Activated CD8-positive, alpha-beta memory T cell treated with anti-CD3 and anti-CD28 coated beads for 36 hours (primary cell): ENCODE results near the gene EML4. TPM values are rescaled to one million over a fixed set of nuclear protein-coding genes. Genes with fewer than 3 reads are reported as not detected.
"Not testable (repeated sequence)": the region's sequence is repeated elsewhere in the genome, so short reads cannot be mapped to it uniquely, and the experiment has no call there.

Source experiments
- CTCF ChIA-PET: fragments of 350-600 bp; sonication (Branson Sonifier 250); formaldehyde crosslinking; loops from one replicate; lab custom pipeline; 2021; ENCODE audit warnings: antibody characterized with exemption; lab: Charles Lee
- POLR2A ChIA-PET: fragments of 350-600 bp; sonication (Branson Sonifier 250); formaldehyde crosslinking; loops from one replicate; lab custom pipeline; 2021; ENCODE audit warnings: antibody characterized with exemption; lab: Charles Lee
- total RNA-seq, 2 experiments: library from RNA; stranded (reverse); gene quantifications; one replicate each; pipeline ENCODE4 v1.2.3, GENCODE V29; 2021

EML4 gene
- total RNA-seq, 2 experiments from 2014 or later, result 56.8 to 58.9 TPM

DNA sequence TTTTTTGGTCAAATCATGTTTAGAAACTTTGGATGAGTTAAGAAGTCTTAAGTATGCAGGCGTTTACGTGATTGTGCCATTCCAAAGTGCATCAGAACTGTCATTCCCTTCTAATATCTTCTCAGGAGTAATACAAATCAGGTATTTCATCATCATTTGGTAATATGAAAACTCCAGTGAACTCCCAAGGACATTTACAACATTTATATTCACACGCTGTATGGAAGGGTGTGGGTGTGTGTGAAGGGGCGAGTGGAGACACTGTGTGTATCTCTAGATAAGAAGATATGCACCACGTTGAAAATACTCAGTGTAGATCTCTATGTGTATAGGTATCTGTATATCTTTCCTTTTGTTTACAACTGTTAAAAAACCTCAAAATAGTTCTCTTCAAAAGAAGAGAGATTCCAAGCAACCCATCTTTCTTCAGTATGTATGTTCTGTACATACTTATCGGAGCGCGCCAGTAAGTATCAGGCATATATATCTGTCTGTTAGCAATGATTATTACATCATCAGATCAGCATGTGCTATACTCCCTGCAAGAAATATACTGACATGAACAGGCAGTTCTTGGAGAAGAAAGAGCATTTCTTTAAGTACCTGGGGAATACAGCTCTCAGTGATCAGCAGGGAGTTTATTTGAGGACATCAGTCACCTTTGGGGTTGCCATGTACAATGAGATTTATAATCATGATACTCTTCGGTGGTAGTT lies 162.6 kb downstream of the EML4 start:
- ChIA-PET POLR2A (no interaction called here), CTCF (no interaction called here)

DNA sequence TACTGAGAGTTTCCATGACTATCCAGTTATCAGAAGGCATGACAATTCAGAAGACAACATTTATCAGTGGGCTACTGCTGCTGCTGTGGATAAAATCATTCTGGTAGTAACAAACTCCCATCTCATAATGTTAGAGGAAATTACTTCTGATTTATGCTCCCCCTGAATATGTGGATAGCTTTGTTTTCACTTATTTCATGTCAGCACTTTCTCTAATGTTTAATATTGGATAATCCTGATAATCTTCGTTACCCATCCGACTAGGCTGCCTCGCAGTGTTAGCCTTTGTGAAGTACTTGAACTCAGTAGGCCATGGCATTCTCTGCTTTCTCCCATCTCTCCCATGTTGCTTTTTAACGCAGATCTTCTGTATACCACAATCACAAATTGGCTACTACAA lies 163.4 kb downstream of the EML4 start:
- ChIA-PET POLR2A (no interaction called here), CTCF (no interaction called here)

DNA sequence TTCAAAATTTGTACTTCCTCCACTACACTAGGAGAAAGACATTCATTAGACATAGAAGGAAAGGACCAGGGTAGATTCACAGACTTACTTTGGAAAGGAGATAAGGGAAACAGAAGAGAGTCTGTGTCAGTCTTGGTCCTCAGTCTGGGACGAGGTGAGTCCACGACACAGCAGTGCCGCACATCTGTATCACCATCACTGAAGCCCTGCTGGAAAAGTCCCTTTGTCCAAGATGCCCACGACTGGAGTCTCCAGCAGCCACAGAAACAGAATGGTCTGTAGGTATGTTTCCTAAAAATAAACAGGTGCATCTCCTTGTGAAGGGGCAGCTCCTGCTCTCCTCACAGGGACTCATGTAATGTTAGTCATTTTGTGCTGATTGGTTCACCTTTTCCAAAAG lies 164.4 kb downstream of the EML4 start:
- ChIA-PET POLR2A (no interaction called here), CTCF (no interaction called here)

DNA sequence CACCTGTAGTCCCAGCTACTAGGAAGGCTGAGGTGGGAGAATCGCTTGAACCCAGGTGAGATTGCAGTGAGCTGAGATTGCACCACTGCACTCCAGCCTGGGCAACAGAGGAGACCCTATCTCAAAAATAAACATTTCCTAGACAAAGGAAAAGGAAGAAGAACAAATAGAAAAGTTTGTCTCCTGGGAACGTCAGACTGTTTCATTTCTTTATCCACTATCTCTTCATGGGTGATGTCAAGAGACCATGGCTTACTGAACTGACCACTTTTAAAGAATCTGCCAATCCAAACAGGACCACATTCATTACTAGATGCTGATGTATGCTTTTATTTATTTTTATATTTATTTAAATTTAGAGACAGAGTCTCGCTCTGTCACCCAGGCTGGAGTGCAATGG lies 165.1 kb downstream of the EML4 start:
- POLR2A ChIA-PET, result no interaction called here
- CTCF ChIA-PET, result no interaction called here

DNA sequence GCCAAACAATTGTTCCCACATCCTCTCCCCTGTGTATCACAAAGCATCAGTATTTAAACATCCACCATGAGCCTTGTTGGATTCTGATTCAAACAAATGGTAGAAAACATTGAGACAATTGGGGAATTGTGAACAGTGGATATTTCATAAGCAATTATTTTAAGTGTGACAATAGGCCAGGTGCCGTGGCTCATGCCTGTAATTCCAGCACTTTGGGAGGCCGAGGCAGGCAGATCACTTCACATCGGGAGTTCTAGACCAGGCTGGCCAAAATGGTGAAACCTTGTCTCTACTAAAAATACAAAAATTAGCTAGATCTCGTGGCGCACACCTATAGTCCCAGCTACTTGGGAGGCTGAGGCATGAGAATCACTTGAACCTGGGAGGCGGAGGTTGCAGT lies 165.7 kb downstream of the EML4 start:
- CTCF ChIA-PET, result not testable (repeated sequence)

DNA sequence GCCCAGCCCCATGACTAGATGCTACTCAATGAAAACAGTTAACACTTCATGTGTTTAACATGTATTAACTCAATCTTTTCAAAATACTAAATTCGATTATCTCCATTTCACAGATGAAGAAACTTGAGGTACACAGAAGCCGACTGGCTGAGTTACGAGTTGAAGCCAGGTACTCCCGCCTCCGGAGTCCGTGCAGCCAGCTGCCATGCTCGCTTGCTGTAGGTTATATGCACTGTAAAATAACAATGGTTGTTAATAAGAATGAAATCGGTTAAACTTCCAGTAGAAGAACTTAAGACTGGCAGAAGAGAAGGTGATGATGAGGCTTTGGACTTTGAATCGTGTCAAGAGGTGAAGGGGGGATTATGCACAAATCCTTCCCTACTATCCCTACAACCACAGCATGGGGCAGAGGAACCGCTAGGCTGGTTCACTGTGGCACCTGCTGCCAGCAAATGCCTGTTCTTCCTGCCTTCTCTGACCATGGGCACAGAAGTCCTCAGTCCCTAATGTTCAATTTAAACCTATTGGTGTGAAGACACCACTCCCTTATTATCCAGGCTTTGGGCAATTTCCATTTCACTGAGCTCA lies 166.5 kb downstream of the EML4 start:
- POLR2A ChIA-PET, result no interaction called here
- CTCF ChIA-PET, result no interaction called here

More for the DNA sequence above, 165.7 kb downstream of the EML4 start:
- POLR2A ChIA-PET, result not testable (repeated sequence)

DNA sequence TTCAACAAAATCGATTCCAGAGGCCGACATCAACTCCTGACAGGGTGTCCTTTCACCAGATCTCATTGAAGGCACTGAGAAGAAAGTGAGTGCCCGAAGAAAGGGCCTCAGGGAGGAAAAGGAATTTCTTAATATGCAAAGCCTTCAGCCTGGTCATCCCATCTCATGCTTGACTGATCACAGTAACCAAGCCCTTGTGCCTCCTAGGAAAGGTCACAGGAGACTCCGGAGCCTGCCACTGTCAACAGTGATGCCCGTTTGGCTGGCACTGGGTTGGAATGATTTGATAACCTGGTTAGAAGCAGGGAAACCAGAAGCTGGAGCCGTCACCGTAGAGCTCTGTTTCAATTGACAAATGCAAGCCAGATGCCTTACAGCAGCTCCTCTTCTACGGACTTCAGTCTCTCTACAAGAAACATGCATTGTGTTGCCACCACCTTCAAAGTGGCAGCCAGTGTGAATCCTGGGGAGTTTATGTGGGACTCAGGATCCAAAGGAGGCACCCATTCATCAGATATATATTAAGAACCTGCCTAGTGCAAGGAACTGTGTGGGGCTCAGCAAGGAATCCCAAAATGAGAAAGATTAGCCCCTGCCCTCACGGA lies 167.3 kb downstream of the EML4 start:
- ChIA-PET POLR2A (no interaction called here), CTCF (no interaction called here)

DNA sequence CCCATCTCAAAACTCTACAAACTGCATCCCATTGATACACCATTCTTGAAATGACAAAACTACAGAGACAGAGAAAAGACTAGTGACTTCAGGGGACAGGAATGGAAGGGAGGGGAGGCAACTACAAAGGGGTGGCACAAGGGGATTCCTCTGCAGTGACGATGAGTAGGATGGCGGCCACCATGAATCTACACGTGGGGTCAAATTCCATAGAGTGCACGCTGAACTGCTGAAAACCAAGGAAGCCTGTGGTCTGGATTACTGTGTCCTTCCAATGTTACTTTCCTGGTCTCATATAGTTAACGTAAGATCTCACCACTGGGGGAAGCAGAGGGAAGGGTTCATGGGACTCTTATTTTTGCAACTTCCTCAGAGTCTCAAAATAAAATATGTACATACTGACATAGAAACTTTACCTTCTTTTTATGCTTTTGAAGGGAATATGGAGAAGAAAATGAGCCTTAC lies 168.2 kb downstream of the EML4 start:
- CTCF ChIA-PET, result no interaction called here
- POLR2A ChIA-PET, result no interaction called here

DNA sequence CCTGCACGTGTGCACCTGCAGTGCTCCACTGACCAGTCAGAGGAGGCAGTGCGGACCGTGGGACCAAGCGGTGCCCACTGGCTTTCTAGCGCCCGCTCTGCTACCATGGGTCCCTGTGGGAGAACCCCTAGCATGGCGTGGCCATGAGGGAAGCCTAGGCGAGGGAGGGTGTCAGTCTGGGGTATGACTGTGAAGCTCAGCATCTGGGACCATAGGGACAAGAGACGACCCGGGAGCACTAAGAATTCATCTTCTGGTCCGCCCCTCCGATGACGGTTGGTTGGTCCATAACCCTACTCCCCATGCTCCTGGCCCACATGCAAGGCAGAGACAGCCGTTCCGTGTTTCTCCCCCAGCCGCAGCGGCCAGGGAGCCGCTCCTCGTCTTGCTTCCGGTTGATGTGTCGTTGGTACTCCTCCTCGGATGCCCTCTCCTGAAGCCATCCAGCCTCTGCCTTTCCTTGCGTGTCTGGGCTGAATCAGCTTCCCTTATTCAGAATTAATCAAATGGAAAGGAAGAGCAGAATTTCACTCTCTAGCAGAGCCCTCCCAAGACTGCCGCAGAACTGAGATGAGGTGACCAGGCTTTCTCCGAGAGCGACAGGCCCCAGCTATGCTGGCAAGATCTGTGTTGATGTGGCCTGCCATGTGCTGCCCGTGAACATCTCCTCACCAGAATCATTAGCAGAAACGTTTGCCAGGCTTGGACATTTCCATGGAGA lies 168.9 kb downstream of the EML4 start:
- CTCF ChIA-PET, result interaction anchor here (0.6 kb wide), 1 partner anchor 14 kb away, joined by 3 read pairs; no protein-coding TSS in a partner anchor
- POLR2A ChIA-PET, result no interaction called here

DNA sequence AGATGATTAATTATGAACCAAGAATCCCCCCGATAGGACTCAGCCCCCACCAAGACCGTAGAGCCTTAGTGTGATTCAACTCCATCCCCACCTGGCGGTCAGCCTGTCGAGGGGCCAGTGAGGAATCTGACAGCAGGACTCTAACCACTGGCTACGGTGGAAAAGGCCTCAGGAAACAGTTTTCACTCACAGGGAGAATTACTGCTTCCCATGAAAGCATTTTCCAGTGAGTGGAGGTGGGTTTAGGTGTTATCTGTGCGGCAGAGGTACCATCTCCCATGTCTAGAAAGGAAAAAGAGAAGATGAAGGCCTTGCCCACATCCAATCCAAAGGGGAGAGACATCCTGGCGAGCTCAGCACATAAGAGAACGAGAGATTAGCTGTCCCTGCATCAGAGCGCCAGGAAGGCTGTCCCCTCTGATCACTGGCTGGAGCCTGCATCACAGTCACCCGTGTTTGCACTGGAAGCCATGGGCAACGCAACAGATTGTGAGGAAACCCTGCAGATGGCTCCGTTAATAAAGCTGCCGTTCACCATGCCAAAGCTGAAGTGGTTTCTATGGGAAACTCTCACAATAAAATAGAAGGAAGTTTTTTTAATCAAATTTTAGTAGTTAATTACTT lies 169.5 kb downstream of the EML4 start:
- CTCF ChIA-PET, result no interaction called here
- POLR2A ChIA-PET, result no interaction called here

DNA sequence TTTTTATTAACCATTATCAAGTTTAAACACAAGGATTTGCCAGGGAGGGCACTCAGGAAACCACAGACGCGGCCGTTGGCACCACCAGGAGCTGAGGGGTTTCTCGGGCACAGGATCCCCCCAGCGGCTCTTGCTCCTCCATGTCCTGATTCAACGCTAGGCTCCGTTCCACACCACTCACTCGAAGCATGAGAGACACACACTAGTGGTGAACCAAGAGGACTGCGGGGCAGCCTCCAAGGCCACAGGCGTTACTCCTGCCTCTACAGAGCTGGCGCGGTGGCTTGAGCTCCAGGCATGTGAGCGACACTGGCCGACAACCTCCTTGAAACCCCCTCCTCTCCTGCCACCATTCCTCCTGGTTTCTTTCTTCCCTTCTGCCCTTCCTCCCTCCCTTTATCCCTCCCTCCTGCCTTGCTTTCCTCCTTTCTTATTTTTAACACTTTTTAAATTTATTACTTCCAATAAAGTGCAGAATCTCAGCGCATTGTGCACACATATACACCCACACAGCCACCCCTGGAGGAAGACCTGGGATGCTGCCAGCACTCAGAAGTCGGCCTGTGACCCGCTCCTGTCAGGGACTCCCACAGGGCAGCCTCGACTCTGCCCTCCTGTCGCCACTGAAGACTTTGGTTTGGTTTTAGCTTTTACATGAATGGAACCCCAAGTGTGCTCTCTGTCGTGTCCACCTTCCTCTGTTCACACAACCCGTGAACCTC lies 170.2 kb downstream of the EML4 start:
- ChIA-PET POLR2A (no interaction called here), CTCF (no interaction called here)

DNA sequence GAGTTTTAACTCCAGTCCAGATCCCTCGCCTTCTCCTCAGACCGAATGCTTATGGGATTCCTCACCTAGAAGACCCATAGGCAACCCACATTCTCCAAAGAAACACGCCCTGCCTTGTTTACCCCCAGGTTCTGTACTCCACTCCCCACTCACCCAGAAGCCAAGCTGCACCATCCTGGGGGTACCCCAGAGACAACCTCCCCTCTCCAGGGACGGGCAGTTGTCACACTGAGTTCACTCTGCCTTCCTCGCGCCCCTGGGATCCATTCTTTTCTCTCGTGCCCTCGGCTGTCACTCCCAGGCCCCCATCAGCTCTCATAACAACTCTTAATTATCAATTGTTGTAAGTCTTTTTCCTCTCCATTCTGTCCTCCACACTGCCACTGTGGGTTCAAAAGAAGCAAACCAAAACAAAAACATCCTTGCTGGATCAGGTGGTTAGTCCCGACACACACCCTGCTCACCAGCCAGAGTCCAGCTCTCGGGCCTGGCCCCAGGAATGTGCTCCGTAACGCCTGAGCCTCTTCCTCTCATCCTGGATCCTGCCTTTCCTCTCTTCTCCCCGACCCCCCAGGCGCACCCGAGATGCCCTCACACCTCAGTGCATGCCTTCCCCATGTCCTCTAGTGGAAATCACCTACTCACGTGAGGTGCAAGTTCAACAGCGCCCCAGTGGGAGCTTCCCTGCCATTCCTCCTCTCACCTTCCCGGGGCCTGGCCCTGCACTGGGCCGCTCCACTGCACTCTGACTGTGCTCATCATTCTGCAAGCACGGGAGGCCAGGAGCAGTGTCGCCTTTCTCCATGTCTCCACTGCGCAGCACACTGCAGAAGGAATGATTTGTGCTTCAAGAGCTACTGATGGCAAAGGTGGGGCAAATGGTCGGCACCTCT lies 171.1 kb downstream of the EML4 start:
- ChIA-PET POLR2A (no interaction called here), CTCF (no interaction called here)

DNA sequence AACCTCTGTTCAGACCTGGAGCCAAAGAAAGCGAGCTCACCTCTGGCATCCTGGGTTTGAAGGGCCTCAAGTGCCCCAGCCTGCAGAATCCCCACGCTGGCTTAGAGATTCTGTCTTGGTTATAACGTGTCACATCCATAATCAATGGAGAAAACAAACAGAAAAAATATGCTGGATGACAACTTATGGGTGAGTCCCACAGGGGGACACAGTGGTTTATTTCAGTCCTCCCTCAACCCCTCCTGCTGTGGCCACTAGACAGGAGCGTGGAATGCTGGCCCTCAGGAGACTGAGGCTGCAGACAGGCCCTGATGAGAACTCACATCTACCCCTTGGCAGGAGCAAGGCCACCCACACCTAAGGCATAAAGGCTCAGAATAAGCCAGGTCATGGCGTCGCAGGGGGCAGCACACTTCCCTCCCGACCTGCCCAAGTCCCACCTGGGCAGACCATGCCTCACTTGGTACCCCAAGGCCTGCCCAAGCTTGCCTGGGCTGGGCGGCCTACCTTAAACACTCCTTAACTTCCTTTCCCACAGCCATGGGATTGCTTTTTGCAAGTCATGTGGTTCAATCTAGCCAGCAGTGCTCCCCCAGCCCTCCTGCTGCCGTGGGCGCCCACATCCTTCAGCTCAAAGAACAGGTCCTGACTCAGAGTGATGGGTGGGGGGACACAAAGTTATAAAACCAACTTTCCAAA lies 171.9 kb downstream of the EML4 start:
- ChIA-PET POLR2A (no interaction called here), CTCF (no interaction called here)

DNA sequence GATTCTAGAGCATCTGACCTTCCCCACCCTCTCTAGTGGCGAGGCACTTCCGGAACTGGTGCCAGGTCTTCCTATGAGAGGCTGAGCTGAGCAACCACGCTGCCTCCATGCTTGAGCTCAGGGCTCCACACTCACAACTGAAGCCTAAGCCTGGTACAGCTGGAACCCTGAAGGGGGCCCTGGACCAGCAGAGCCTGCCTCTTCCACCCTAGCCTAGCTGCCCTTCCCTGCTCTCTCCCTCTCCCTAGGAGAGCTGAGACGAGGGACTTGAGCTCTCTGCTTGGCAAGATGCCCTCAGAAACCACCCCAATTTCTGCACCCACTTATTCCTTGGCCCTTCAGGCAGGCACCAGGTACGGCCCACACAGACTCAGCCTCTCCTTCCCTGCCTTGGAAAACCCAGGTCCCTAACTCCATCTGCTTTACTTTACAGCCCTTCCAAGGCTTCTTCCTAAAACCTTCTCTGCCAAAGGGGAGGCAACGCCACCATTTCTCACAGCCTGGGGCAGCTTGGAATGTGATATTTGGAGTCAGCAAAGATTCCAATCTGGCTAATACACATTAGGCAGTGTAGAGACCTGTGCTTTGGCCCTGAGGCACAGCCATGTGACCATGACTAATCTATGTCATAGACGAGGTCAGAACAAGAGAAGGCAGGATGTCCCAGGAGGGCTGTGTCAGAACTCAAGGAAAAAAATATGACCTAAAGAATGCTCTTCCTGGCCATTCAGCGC lies 173.1 kb downstream of the EML4 start:
- POLR2A ChIA-PET, result no interaction called here
- CTCF ChIA-PET, result no interaction called here

DNA sequence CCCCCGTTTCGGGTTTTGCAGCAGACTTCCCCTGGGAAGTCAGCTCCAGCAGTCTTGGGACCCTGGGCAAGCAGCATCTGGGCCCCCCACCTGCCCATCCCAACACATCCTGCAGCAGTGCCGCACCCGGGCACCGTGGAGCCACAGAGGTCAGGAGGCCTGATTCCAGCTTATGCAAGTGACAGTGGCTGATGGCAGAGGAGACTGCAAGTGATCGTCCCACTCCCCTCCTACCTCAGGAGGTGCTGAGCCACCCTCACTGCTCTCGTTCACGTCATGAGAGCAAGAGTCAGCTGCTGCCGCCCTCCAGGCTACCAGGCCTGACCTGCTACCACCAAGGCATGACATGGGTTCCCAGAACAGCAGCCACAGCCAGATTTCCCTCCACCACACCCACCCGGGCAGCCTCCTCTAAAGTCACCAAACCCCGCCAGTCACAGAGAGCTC lies 173.7 kb downstream of the EML4 start:
- ChIA-PET POLR2A (interaction anchor here (0.6 kb wide), 1 partner anchor 17 kb away, joined by 9 read pairs; no protein-coding TSS in a partner anchor), CTCF (interaction anchor here (1.5 kb wide), 1 partner anchor 14 kb away, joined by 4 read pairs; no protein-coding TSS in a partner anchor)

DNA sequence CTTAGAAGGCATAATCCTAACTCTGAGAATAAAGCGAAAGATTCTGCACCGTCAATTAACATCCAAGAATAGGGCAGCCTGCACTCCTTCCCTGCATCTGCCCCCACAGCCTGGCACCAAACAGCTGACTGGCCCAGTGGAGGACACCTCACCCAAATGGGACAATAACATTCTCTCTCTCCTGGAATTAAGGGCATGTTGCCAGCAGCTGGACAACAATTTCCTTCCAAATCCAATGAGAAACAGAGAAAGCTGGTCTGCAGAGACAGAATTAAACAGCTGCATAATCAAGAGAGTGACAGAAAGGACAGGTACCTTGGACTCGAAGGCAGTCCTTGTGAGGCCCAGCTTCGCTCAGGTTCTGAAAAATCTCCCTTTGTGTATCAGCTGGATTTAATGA lies 176.8 kb downstream of the EML4 start:
- ChIA-PET POLR2A (no interaction called here), CTCF (interaction anchor here (1.6 kb wide), 1 partner anchor 18 kb away, joined by 3 read pairs; no protein-coding TSS in a partner anchor)

DNA sequence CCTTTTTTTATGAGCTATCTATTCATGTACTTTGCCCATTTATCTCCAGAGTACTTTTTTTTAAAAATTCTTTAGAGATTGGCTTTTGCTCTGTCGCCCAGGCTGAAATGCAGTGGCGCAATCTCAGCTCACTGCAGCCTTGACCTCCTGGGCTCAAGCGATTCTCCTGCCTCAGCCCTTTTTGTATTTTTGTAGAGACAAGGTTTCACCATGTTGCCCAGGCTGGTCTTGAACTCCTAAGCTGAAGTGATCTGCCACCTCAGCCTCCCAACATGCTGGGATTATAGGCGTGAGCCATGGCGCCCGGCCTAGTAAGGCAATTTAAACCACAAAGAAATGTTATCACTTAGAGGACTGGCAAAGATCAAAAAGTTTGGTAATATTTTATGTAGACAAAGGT lies 177.7 kb downstream of the EML4 start:
- CTCF ChIA-PET, result interaction anchor here (0.6 to 1.6 kb wide), 2 partner anchors 19 to 469 kb away, joined by 3 read pairs; no protein-coding TSS in a partner anchor
- POLR2A ChIA-PET, result not testable (repeated sequence)
